Measurements from ENCODE around the gene BAK1.

BAK1 gene

GRCh38 chr6:33579828-33580714, at the start of gene BAK1:
TSS of gene BAK1 (minus strand) at chr6:33580276. CDS start at chr6:33577604, 2,672 bp downstream.
- TF ChIP-seq Cebpa-rat (IDR thresholded peaks at IDR 0.05), result no peak
- H3K4me2 ChIP-seq, result peak within 1 kb of the TSS; percentile 81 to 99 (median 95)
- H3K9ac ChIP-seq, result peak within 1 kb of the TSS; percentile 87 to 96 (median 93)
- H3K4me1 ChIP-seq, result peaks cover 43 to 56% (median 47%) of the 10 kb centered on the region in 10 experiments
- H3K27ac ChIP-seq, result peak within 1 kb of the TSS; percentile 55 to 93 (median 89)
- peak within 1 kb of the TSS; percentile 89 to 99 (median 92) for H3K4me3 ChIP-seq
- peaks cover 0 to 34% (median 13%) of the 10 kb centered on the region in 11 experiments; a peak in 14 of 22 replicates for H4K20me1 ChIP-seq
- H3K27me3 ChIP-seq, result no peaks in the 10 kb centered on the region
- peaks cover 16 to 34% (median 29%) of the 10 kb centered on the region in 11 experiments for H3K36me3 ChIP-seq
- H3K9me3 ChIP-seq (replicated peaks in 1 of 11), result no peaks in the 10 kb centered on the region

- no peaks in the 10 kb centered on the region for H3K27me3 ChIP-seq
- no peak overlapping the region for H3K27ac ChIP-seq
- H3K36me3 ChIP-seq, result peaks cover 0 to 24% (median 7%) of the 10 kb centered on the region in 11 experiments; a peak in 6 of 22 replicates
- peak overlapping the region in 1 of 11 experiments; percentile 19; a peak in 2 of 22 replicates for H3K4me2 ChIP-seq
- peaks cover 0 to 83% (median 41%) of the 10 kb centered on the region in 11 experiments; a peak in 18 of 22 replicates for H4K20me1 ChIP-seq
- peak overlapping the region in 1 of 11 experiments; percentile 9; a peak in 1 of 22 replicates for H3K9ac ChIP-seq
- TF ChIP-seq Cebpa-rat (IDR thresholded peaks at IDR 0.05), result no peak
- H3K9me3 ChIP-seq (replicated peaks in 1 of 11), result no peaks in the 10 kb centered on the region
- no peak overlapping the region for H3K4me3 ChIP-seq
- peaks cover 5 to 43% (median 30%) of the 10 kb centered on the region in 10 experiments; a peak in 18 of 20 replicates for H3K4me1 ChIP-seq
Observed at GRCh38 chr6:33628401-33628964, 48.4 kb upstream of the BAK1 start.

GRCh38 chr6:33627876-33628275, 47.8 kb upstream of the BAK1 start:
- H3K4me1 ChIP-seq, result peaks cover 0 to 43% (median 30%) of the 10 kb centered on the region in 10 experiments; a peak in 18 of 20 replicates
- peak overlapping the region in 1 of 11 experiments; percentile 19; a peak in 1 of 22 replicates for H3K4me2 ChIP-seq
- H3K9ac ChIP-seq, result peak overlapping the region in 2 of 11 experiments; percentile 9 to 32; a peak in 1 of 22 replicates
- H3K4me3 ChIP-seq, result no peak overlapping the region
- no peak overlapping the region for H3K27ac ChIP-seq
- no peak for TF ChIP-seq Cebpa-rat (IDR thresholded peaks at IDR 0.05)
- no peaks in the 10 kb centered on the region for H3K9me3 ChIP-seq (replicated peaks in 1 of 11)
- H3K27me3 ChIP-seq, result peaks cover 0 to under 1% (median 0%) of the 10 kb centered on the region in 11 experiments; a peak in 1 of 22 replicates
- peaks cover 0 to 83% (median 39%) of the 10 kb centered on the region in 11 experiments; a peak in 18 of 22 replicates for H4K20me1 ChIP-seq
- H3K36me3 ChIP-seq, result peaks cover 0 to 25% (median 9%) of the 10 kb centered on the region in 11 experiments; a peak in 6 of 22 replicates

- H3K27ac ChIP-seq, result no peak overlapping the region
- peaks cover 2 to 56% (median 39%) of the 10 kb centered on the region in 10 experiments for H3K4me1 ChIP-seq
- TF ChIP-seq Cebpa-rat (IDR thresholded peaks at IDR 0.05), result no peak
- no peaks in the 10 kb centered on the region for H3K9me3 ChIP-seq (replicated peaks in 1 of 11)
- peaks cover 0 to 68% (median 39%) of the 10 kb centered on the region in 11 experiments; a peak in 18 of 22 replicates for H4K20me1 ChIP-seq
- H3K4me3 ChIP-seq, result no peak overlapping the region
- peaks cover 3 to 17% (median 11%) of the 10 kb centered on the region in 11 experiments; a peak in 11 of 22 replicates for H3K27me3 ChIP-seq
- no peak overlapping the region for H3K9ac ChIP-seq
- peaks cover 0 to 25% (median 9%) of the 10 kb centered on the region in 11 experiments; a peak in 6 of 22 replicates for H3K36me3 ChIP-seq
- peak overlapping the region in 2 of 11 experiments; percentile 13 to 100; a peak in 3 of 22 replicates for H3K4me2 ChIP-seq
Observed at GRCh38 chr6:33624856-33625255, 44.8 kb upstream of the BAK1 start.

- H3K27ac ChIP-seq, result no peak overlapping the region
- H3K27me3 ChIP-seq, result peaks cover 3 to 17% (median 11%) of the 10 kb centered on the region in 11 experiments; a peak in 11 of 22 replicates
- peak overlapping the region in 9 of 11 experiments; percentile 94 to 100 (median 98); a peak in 14 of 22 replicates for H3K4me2 ChIP-seq
- no peaks in the 10 kb centered on the region for H3K9me3 ChIP-seq (replicated peaks in 1 of 11)
- TF ChIP-seq Cebpa-rat (IDR thresholded peaks at IDR 0.05), result no peak
- H3K9ac ChIP-seq, result no peak overlapping the region
- peaks cover 10 to 66% (median 49%) of the 10 kb centered on the region in 10 experiments for H3K4me1 ChIP-seq
- H3K4me3 ChIP-seq, result no peak overlapping the region
- peaks cover 0 to 25% (median 9%) of the 10 kb centered on the region in 11 experiments; a peak in 6 of 22 replicates for H3K36me3 ChIP-seq
- H4K20me1 ChIP-seq, result peaks cover 0 to 68% (median 39%) of the 10 kb centered on the region in 11 experiments; a peak in 18 of 22 replicates
Observed at GRCh38 chr6:33623895-33624381, 43.9 kb upstream of the BAK1 start.

DNA sequence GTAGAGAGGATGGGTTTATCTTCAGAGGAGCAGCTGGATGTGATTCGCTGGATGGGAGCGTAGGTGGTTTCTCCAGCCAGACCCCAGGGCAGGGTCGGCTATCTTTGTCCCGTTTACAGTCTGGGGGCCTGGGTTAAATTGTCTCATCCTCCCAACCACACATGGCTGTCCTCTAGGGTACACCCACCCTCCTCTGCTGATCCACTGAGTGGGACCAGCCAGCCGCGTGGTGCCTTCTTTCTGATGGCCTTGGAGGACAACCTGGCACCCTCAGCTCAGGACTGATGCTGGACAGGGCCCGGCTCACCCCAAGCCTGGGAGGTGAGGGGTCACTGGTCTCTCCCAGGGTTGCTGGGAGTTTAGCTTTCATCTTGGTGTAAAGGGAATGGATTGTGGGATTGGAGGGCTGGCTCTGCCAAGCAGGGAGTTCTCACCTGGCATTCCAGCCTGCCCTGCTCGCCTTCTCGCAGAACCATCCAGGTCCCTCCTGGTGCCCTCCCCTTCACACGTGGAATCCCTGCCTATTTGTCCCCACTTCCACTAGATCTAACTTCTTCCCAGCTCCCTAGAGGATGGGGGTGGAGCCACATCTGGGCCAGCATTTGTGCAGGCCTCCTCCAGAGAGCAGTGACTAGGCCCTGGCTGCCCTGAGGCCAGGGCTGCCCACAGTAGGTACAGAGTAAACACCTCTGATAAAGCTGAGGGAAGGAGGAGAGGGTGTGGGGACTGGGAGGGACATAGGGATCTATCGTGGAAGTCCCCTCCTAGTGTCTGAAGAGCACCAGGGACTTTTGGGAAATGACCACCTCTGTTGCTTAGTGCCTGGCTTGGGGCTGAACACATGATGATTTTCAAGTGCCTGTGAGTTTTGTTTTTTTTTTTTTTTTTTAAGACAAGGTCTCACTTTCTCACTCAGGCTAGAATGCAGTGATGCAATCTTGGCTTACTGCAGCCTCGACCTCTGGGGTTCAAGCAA, 42.7 kb upstream of the BAK1 start:
- Histone ChIP-seq H3K4me1 (peaks cover 10 to 64% (median 52%) of the 10 kb centered on the region in 10 experiments), H3K36me3 (peaks cover 0 to 25% (median 9%) of the 10 kb centered on the region in 11 experiments; a peak in 6 of 22 replicates), H4K20me1 (peaks cover 0 to 56% (median 35%) of the 10 kb centered on the region in 11 experiments; a peak in 18 of 22 replicates), H3K9ac (peak overlapping the region in 9 of 11 experiments; percentile 78 to 91 (median 82); a peak in 18 of 22 replicates), H3K9me3 (replicated peaks in 1 of 11) (no peaks in the 10 kb centered on the region), H3K27ac (peak overlapping the region in 3 of 11 experiments; percentile 91 to 94 (median 92); a peak in 2 of 22 replicates), H3K4me3 (peak overlapping the region in 8 of 10 experiments; percentile 78 to 85 (median 80); a peak in 17 of 20 replicates), H3K4me2 (peak overlapping the region; percentile 93 to 100 (median 98)), H3K27me3 (peaks cover 3 to 17% (median 11%) of the 10 kb centered on the region in 11 experiments; a peak in 11 of 22 replicates)
- no peak for TF ChIP-seq Cebpa-rat (IDR thresholded peaks at IDR 0.05)

GRCh38 chr6:33621711-33622388, 41.8 kb upstream of the BAK1 start:
- H3K27ac ChIP-seq, result peak overlapping the region in 10 of 11 experiments; percentile 29 to 94 (median 86); a peak in 18 of 22 replicates
- no peak for TF ChIP-seq Cebpa-rat (IDR thresholded peaks at IDR 0.05)
- H4K20me1 ChIP-seq, result peaks cover 0 to 49% (median 32%) of the 10 kb centered on the region in 11 experiments; a peak in 18 of 22 replicates

More at GRCh38 chr6:33621711-33622388, 41.8 kb upstream of the BAK1 start:
- Histone ChIP-seq H3K4me3 (peak overlapping the region; percentile 60 to 85 (median 79)), H3K4me2 (peak overlapping the region; percentile 93 to 100 (median 98)), H3K9ac (peak overlapping the region; percentile 63 to 91 (median 82)), H3K27me3 (peaks cover 3 to 17% (median 11%) of the 10 kb centered on the region in 11 experiments; a peak in 11 of 22 replicates), H3K36me3 (peaks cover 0 to 25% (median 5%) of the 10 kb centered on the region in 11 experiments; a peak in 6 of 22 replicates), H3K4me1 (peaks cover 10 to 69% (median 53%) of the 10 kb centered on the region in 10 experiments), H3K9me3 (replicated peaks in 1 of 11) (no peaks in the 10 kb centered on the region)
